GM20000 (cell line): Measurements from ENCODE around the gene EXOSC9.

ENCODE experiments used
- DNase-seq: peaks from one replicate; pipeline ENCODE4 v3.0.0; 2012; ENCODE audit warnings: low spot score
- CTCF ChIP-seq: IDR thresholded peaks from 2 replicates; pipeline ENCODE4 v1.5.1; 2012; ENCODE audit warnings: mild to moderate bottlenecking, control low read depth; ENCODE audit errors: extremely low read depth, missing control alignments

EXOSC9 gene

GRCh38 chr4:121799208-121799823, 1.8 kb upstream of the EXOSC9 start:
- no peak for TF ChIP-seq CTCF
- no peak for DNase-seq

GRCh38 chr4:121799867-121800501, 1.1 kb upstream of the EXOSC9 start:
- TF ChIP-seq CTCF: no peak
- no peak for DNase-seq

GRCh38 chr4:121800638-121800960, 524 bp upstream of the EXOSC9 start:
- DNase-seq: no peak
- no peak for TF ChIP-seq CTCF

- DNase-seq: no peak
- no peak for TF ChIP-seq CTCF
These were observed 572 bp downstream of the EXOSC9 start for GRCh38 chr4:121801715-121802075.

GRCh38 chr4:121806411-121806810, 5.3 kb downstream of the EXOSC9 start:
- TF ChIP-seq CTCF: no peak
- DNase-seq: no peak

- no peak for DNase-seq
- no peak for TF ChIP-seq CTCF
These were observed 10.0 kb downstream of the EXOSC9 start for GRCh38 chr4:121811122-121811521.

GRCh38 chr4:121814756-121815155, 13.6 kb downstream of the EXOSC9 start:
- no peak for DNase-seq
- no peak for TF ChIP-seq CTCF
